CD4-positive, alpha-beta T cell (primary cell): ENCODE data around the gene NKAIN4. TPM values are rescaled to one million over a fixed set of nuclear protein-coding genes. Genes with fewer than 3 reads are reported as not detected.

Experiments used
- ATAC-seq: fragments of 200-7000 bp; cut with Tn5 transposase; one replicate; pipeline ENCODE4 v1.10.0; 2022; ENCODE audit warnings: mild to moderate bottlenecking; ENCODE audit not compliant: poor library complexity
- CTCF ChIA-PET: fragments of 350-600 bp; sonication (Branson Sonifier 250); formaldehyde crosslinking; loops from one replicate; lab custom pipeline; 2021; ENCODE audit warnings: antibody characterized with exemption, inconsistent platforms; lab: Charles Lee
- POLR2A ChIA-PET: fragments of 350-600 bp; sonication (Branson Sonifier 250); formaldehyde crosslinking; loops from one replicate; lab custom pipeline; 2021; ENCODE audit warnings: antibody characterized with exemption, inconsistent platforms; lab: Charles Lee
- DNase-seq, 14 experiments: peaks; one replicate each; pipeline ENCODE4 v3.0.0-alpha.2; 2013 to 2020; ENCODE audit warnings: mixed read lengths in 2 of 14
- H3K27ac ChIP-seq, 2 donors: one replicate each; pipeline versions ENCODE4 v1.5.1 to v1.7.0; 2013; ENCODE audit warnings: low read length in 2 of 2, low read depth in 1 of 2, mild to moderate bottlenecking in 1 of 2
- H3K27me3 ChIP-seq, 2 experiments: 1 replicate in 1 of 2; 2 replicates in 1 of 2; pipeline versions ENCODE4 v1.6.1 to v1.7.0; 2013; ENCODE audit warnings: low read length in 2 of 2, control low read depth in 1 of 2, mild to moderate bottlenecking in 1 of 2, moderate library complexity in 1 of 2; ENCODE audit not compliant: insufficient read depth in 2 of 2, control insufficient read depth in 1 of 2
- H3K36me3 ChIP-seq: one replicate; pipeline ENCODE4 v1.6.1; 2013; ENCODE audit warnings: low read length, control low read depth; ENCODE audit not compliant: insufficient read depth
- H3K4me1 ChIP-seq: one replicate; pipeline ENCODE4 v1.6.1; 2013; ENCODE audit warnings: low read length, control low read depth; ENCODE audit not compliant: insufficient read depth
- H3K4me3 ChIP-seq: one replicate; pipeline ENCODE4 v1.5.1; 2013; ENCODE audit warnings: mild to moderate bottlenecking, low read length, moderate library complexity
- H3K9me3 ChIP-seq, 2 experiments: 1 replicate in 1 of 2; 2 replicates in 1 of 2; pipeline versions ENCODE4 v1.6.1 to v1.7.0; 2013; ENCODE audit warnings: low read length in 2 of 2, mild to moderate bottlenecking in 2 of 2, control low read depth in 1 of 2, moderate library complexity in 1 of 2; ENCODE audit not compliant: control insufficient read depth in 1 of 2, insufficient read depth in 1 of 2
- H3K27ac Mint-ChIP-seq: one replicate; pipeline ENCODE4 v1.8.0; 2020; ENCODE audit warnings: mixed read lengths
- H3K27me3 Mint-ChIP-seq: one replicate; pipeline ENCODE4 v1.8.0; 2021; ENCODE audit warnings: mixed read lengths
- H3K36me3 Mint-ChIP-seq: one replicate; pipeline ENCODE4 v1.8.0; 2021; ENCODE audit warnings: low read depth, mixed read lengths
- H3K4me1 Mint-ChIP-seq: one replicate; pipeline ENCODE4 v1.8.0; 2021; ENCODE audit warnings: low read depth, mixed read lengths
- H3K4me3 Mint-ChIP-seq: one replicate; pipeline ENCODE4 v1.8.0; 2020; ENCODE audit warnings: mild to moderate bottlenecking, mixed read lengths
- H3K9me3 Mint-ChIP-seq: one replicate; pipeline ENCODE4 v1.8.0; 2020; ENCODE audit warnings: mixed read lengths
- intact Hi-C, 2 experiments: fragments of 100-400 bp; cut with DNase I in 1 of 2; cut with micrococcal nuclease in 1 of 2; formaldehyde crosslinking; loops; one replicate each; pipeline versions ENCODE4 v1.15.1 to v1.9.0; 2023 to 2025; cut with DNase I, micrococcal nuclease
- total RNA-seq, 174 experiments: library from RNA in 2 of 174; stranded (reverse) in 2 of 174; gene quantifications; one replicate each; pipeline ENCODE4 v1.2.3 and lab custom pipeline; 2021 to 2026
- TF ChIP-seq, protein P1 (sequence below): fragments of 200-600 bp; IDR thresholded peaks from one replicate; pipeline ENCODE4 v1.8.0; 2022; ENCODE audit warnings: antibody characterized with exemption, mild to moderate bottlenecking

Gene NKAIN4
- total RNA-seq, 2 experiments from 2014 or later: not detected

DNA sequence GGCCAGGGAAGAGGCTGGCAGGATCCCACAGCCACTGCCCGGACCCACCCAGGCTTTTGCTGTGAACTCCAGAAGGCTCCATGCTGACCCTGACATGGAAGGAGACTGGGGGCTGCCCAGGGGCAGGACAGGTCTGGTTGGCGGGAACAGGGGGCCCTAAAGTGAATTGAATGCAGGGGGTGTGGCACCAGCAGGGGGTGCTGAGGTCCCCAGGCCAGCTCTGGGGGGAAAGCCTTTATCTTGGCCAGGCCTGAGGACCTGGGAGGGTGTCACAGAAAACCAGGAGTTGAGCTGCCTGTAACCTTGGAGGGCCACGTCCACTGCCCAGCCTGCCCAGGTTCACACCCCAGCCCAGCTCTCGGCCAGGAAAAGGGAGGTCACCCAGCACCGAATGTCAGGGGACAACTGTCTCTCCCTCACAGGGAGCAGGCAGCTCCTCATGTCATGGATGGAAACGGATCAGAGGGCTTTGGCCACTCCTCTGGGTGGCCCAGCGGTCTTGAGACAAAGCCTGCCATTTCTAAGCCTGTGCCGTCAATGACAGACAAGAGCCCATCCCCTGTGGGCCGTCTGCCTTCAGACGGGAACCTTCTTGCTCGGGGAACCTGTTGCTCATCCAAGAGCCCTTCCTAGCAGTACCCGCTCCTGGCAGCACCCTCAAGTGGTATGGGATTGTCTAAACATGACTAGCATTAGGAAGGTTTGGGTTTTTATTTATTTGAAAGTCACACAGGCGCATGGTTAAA lies 35.4 kb downstream of the NKAIN4 start:
- ATAC-seq (no peak), DNase-seq (no peak)
- H3K36me3 Mint-ChIP-seq: peaks cover 16% of the 10 kb centered on the region
- Histone ChIP-seq H3K4me3 (no peak overlapping the region), H3K27ac (no peak overlapping the region), H3K4me1 (peaks cover 27% of the 10 kb centered on the region), H3K9me3 (no peaks in the 10 kb centered on the region), H3K36me3 (peaks cover 4% of the 10 kb centered on the region), H3K27me3 (no peaks in the 10 kb centered on the region)
- intact Hi-C loops: loop anchor here in 1 of 2 experiments (5.0 to 10.0 kb wide), 5 partner anchors 284 to 1037 kb away; partner anchors contain the start of genes CABLES2, GID8, MTG2 and OSBPL2
- CTCF ChIA-PET: no interaction called here
- H3K9me3 Mint-ChIP-seq: no peaks in the 10 kb centered on the region
- TF ChIP-seq, protein P1, sequence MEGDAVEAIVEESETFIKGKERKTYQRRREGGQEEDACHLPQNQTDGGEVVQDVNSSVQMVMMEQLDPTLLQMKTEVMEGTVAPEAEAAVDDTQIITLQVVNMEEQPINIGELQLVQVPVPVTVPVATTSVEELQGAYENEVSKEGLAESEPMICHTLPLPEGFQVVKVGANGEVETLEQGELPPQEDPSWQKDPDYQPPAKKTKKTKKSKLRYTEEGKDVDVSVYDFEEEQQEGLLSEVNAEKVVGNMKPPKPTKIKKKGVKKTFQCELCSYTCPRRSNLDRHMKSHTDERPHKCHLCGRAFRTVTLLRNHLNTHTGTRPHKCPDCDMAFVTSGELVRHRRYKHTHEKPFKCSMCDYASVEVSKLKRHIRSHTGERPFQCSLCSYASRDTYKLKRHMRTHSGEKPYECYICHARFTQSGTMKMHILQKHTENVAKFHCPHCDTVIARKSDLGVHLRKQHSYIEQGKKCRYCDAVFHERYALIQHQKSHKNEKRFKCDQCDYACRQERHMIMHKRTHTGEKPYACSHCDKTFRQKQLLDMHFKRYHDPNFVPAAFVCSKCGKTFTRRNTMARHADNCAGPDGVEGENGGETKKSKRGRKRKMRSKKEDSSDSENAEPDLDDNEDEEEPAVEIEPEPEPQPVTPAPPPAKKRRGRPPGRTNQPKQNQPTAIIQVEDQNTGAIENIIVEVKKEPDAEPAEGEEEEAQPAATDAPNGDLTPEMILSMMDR: no peak
- H3K4me1 Mint-ChIP-seq: peaks cover 23% of the 10 kb centered on the region
- H3K27me3 Mint-ChIP-seq: no peaks in the 10 kb centered on the region
- H3K27ac Mint-ChIP-seq: no peak overlapping the region
- POLR2A ChIA-PET: no interaction called here
- H3K4me3 Mint-ChIP-seq: no peak overlapping the region

DNA sequence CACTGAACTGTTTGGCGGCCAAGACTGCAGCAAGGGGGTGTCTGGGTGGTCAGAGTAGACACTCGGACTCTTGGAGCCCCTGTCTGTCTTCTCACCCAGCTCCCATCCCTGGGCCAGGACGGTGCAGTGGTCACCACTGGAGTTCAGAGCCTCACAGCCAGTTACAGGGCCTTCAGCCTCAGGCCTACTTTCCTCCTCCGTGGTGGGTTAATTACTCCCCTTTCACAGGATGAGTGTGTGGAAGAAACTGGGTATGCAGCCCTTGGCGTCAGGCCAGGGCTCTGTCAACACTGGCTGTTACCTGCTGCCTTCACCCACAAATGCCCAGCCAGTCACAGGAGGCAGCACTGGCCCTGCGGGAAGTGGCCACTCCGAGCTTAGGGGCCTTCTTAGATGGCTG lies 36.6 kb downstream of the NKAIN4 start:
- no peak for ATAC-seq
- Histone ChIP-seq H3K27ac (no peak overlapping the region), H3K9me3 (no peaks in the 10 kb centered on the region), H3K27me3 (no peaks in the 10 kb centered on the region), H3K4me3 (no peak overlapping the region), H3K4me1 (peaks cover 32% of the 10 kb centered on the region), H3K36me3 (peaks cover 15% of the 10 kb centered on the region)
- TF ChIP-seq, protein P1: no peak
- Mint-ChIP-seq H3K27me3 (no peaks in the 10 kb centered on the region), H3K9me3 (no peaks in the 10 kb centered on the region), H3K4me3 (no peak overlapping the region), H3K4me1 (peaks cover 34% of the 10 kb centered on the region), H3K27ac (peak overlapping the region; percentile 92), H3K36me3 (peaks cover 27% of the 10 kb centered on the region)
- no peak for DNase-seq
- CTCF ChIA-PET: no interaction called here
- intact Hi-C loops: loop anchor here in 1 of 2 experiments (5.0 to 10.0 kb wide), 5 partner anchors 283 to 1035 kb away; partner anchors contain the start of genes CABLES2, GID8, MTG2 and OSBPL2
- POLR2A ChIA-PET: no interaction called here

DNA sequence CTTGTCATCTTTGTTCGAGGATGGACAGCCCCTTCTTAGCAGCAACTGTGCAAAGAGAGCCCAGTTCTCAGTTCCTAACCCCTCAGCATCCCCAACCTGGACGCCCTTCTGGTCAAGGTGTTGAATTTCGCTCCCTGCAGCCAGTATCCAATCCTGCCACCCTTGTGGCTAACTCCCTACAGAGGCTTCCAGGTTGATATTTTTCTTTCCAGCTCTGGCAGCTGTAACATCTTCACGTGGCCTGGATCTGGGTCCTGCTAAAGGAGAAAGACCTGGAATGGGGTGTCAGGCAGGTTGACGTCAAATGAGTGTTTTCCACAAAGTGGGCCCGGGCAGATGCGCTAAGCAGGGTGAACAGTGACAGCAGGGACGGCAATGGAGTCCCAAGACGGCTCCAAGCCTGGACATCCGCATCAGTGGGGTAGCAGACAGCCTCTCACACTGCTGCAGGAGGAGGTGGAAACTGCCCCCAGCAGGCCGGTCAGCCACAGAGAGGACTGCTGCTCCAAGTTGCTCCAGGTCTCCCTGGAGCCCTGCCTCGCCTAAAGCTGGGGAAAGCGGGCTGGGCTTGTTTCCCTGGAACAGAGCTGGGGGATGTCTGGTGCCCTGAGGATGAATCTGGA lies 37.3 kb downstream of the NKAIN4 start:
- peaks cover 23% of the 10 kb centered on the region for H3K36me3 ChIP-seq
- H3K4me1 ChIP-seq: peaks cover 40% of the 10 kb centered on the region
- no peaks in the 10 kb centered on the region for H3K9me3 Mint-ChIP-seq
- ChIA-PET CTCF (interaction anchor here (0.9 to 1.0 kb wide), 2 partner anchors 34 to 56 kb away, joined by 3 read pairs; no protein-coding TSS in a partner anchor), POLR2A (interaction anchor here (1.0 to 1.5 kb wide), 3 partner anchors 55 to 114 kb away, joined by 3 read pairs; partner anchors contain the start of gene ARFGAP1)
- H3K27me3 Mint-ChIP-seq: no peaks in the 10 kb centered on the region
- intact Hi-C loops: loop anchor here in 1 of 2 experiments (1.0 to 10.0 kb wide), 6 partner anchors 55 to 1035 kb away; partner anchors contain the start of genes ARFGAP1, CABLES2, GID8 and MTG2
- H3K27ac ChIP-seq: peak overlapping the region; percentile 44 to 70
- peaks cover 34% of the 10 kb centered on the region for H3K36me3 Mint-ChIP-seq
- H3K4me3 Mint-ChIP-seq: peak overlapping the region; percentile 93
- TF ChIP-seq, protein P1: no peak
- H3K4me1 Mint-ChIP-seq: peaks cover 42% of the 10 kb centered on the region
- no peaks in the 10 kb centered on the region for H3K9me3 ChIP-seq
- DNase-seq (peak in 1 of 14 experiments; percentile 31), ATAC-seq (no peak)
- H3K27me3 ChIP-seq: no peaks in the 10 kb centered on the region
- H3K27ac Mint-ChIP-seq: peak overlapping the region; percentile 92
- H3K4me3 ChIP-seq: peak overlapping the region; percentile 64
